ENCODE results near the gene PIGB.
"Not testable (repeated sequence)": the region's sequence is repeated elsewhere in the genome, so short reads cannot be mapped to it uniquely, and the experiment has no call there.

The PIGB gene

DNA sequence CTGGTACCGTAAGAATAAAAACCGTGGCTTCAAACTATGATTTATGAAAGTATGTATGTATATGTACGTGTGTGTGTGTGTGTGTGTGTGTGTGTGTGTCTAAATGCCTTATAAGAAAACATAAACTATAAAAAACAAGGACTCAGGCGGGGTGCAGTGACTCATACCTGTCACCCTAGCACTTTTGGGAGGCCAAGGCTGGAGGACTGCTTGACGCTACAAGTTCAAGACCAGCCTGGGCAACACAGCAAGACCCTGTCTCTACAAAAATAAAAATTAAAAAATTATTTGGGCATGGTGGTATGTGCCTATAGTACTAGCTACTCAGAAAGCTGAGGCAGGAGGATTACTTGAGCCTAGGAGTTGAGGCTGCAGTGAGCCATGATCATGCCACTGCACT lies 60.1 kb downstream of the PIGB start:
- no peak for DNase-seq (ENCODE audit: low read depth)
- TF ChIP-seq, protein P1, sequence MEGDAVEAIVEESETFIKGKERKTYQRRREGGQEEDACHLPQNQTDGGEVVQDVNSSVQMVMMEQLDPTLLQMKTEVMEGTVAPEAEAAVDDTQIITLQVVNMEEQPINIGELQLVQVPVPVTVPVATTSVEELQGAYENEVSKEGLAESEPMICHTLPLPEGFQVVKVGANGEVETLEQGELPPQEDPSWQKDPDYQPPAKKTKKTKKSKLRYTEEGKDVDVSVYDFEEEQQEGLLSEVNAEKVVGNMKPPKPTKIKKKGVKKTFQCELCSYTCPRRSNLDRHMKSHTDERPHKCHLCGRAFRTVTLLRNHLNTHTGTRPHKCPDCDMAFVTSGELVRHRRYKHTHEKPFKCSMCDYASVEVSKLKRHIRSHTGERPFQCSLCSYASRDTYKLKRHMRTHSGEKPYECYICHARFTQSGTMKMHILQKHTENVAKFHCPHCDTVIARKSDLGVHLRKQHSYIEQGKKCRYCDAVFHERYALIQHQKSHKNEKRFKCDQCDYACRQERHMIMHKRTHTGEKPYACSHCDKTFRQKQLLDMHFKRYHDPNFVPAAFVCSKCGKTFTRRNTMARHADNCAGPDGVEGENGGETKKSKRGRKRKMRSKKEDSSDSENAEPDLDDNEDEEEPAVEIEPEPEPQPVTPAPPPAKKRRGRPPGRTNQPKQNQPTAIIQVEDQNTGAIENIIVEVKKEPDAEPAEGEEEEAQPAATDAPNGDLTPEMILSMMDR (IDR thresholded peaks at IDR 0.05; ENCODE audit: low read length, missing control alignments), result no peak
- no peak overlapping the region for H3K4me3 ChIP-seq (replicated peaks; ENCODE audit: low read depth, low read length)

DNA sequence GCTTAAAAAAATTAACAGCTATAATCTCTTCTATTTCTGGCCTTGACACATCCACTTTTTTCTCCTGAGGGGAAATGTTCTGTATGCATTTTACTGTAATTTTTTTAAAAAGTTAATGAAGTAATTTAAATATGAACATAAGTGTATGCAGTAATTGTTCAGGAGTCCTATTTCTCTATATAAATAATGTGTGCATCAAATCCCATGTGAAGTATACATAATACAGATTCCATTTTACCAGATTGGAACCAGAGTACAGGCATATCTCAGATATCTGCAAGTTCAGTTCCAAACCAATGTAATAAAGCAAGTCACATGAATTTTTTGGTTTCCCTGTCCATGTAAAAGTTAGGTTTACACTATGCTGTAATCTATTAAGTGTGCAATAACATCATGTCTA lies 62.6 kb downstream of the PIGB start:
- no peak for DNase-seq (ENCODE audit: low read depth)
- no peak overlapping the region for H3K4me3 ChIP-seq (replicated peaks; ENCODE audit: low read depth, low read length)
- TF ChIP-seq, protein P1 (IDR thresholded peaks at IDR 0.05; ENCODE audit: low read length, missing control alignments), result no peak

DNA sequence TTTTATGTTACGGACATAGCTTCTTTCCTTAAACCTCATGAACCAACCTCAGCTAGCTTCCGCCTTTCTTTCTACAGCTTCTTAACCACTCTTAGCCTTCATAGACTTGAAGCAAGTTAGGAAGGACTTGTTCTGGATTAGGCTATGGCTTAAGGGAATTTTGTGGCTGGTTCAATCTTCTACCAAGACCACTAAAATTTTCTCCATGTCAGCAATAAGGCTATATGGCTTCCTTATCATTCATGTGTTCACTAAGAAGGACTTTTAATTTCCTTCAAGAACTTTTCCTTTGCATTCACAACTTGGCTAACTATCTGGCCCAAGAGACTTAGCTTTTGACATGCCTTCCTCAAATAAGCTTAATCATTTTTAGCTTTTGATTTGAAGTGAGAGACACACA lies 64.7 kb downstream of the PIGB start:
- no peak for DNase-seq (ENCODE audit: low read depth)
- H3K4me3 ChIP-seq (replicated peaks; ENCODE audit: low read depth, low read length), result no peak overlapping the region
- TF ChIP-seq, protein P1 (IDR thresholded peaks at IDR 0.05; ENCODE audit: low read length, missing control alignments), result no peak

- DNase-seq (ENCODE audit: low read depth), result no peak
- TF ChIP-seq, protein P1 (IDR thresholded peaks at IDR 0.05; ENCODE audit: low read length, missing control alignments), result no peak
- no peak overlapping the region for H3K4me3 ChIP-seq (replicated peaks; ENCODE audit: low read depth, low read length)
These were observed 68.0 kb downstream of the PIGB start for GRCh38 chr15:55387027-55387426.

GRCh38 chr15:55389264-55389607 lies 70.2 kb downstream of the PIGB start:
- TF ChIP-seq, protein P1 (IDR thresholded peaks at IDR 0.05; ENCODE audit: low read length, missing control alignments), result no peak
- no peak overlapping the region for H3K4me3 ChIP-seq (replicated peaks; ENCODE audit: low read depth, low read length)
- DNase-seq (ENCODE audit: low read depth), result peak; percentile 31

DNA sequence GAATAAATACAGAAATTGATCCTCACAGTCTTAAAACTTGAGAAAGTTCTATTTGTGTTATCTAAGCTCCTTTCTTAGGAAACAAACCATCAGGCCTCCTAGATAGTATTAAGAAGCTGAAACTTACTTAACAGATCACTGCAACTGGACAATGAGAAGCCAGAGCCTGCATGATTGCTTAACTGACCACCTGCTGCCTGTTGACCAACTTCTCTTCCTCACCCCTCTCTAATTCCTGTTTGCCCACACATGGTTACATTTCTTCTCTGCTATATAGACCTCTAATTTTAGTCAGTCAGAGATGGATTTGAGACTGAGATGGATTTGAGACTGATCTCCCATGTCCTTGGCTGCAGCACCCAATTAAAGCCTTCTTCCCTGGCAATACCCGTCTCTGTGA lies 75.7 kb downstream of the PIGB start:
- H3K4me3 ChIP-seq (replicated peaks; ENCODE audit: low read depth, low read length), result no peak overlapping the region
- TF ChIP-seq, protein P1 (IDR thresholded peaks at IDR 0.05; ENCODE audit: low read length, missing control alignments), result no peak
- DNase-seq (ENCODE audit: low read depth), result peak; percentile 50

- H3K4me3 ChIP-seq (replicated peaks; ENCODE audit: low read depth, low read length), result no peak overlapping the region
- TF ChIP-seq, protein P1 (IDR thresholded peaks at IDR 0.05; ENCODE audit: low read length, missing control alignments), result no peak
- no peak for DNase-seq (ENCODE audit: low read depth)
These were observed 79.2 kb downstream of the PIGB start for GRCh38 chr15:55398243-55398642.

- not testable (repeated sequence) for H3K4me3 ChIP-seq (replicated peaks; ENCODE audit: low read depth, low read length); DNase-seq (ENCODE audit: low read depth)
These were observed 81.0 kb downstream of the PIGB start for GRCh38 chr15:55400050-55400449.
